Activated CD8-positive, alpha-beta memory T cell treated with anti-CD3 and anti-CD28 coated beads for 48 hours (primary cell): Measurements from ENCODE around the gene INO80.
"Not testable (repeated sequence)": the region's sequence is repeated elsewhere in the genome, so short reads cannot be mapped to it uniquely, and the experiment has no call there.

Source experiments
- DNase-seq, 3 experiments: peaks; one replicate each; pipeline ENCODE4 v3.0.0-alpha.2; 2020; ENCODE audit warnings: low read depth in 2 of 3, low spot score in 2 of 3

INO80 gene

GRCh38 chr15:40968290-40969085 lies 147.6 kb downstream of the INO80 start:
- DNase-seq, result no peak

GRCh38 chr15:40964634-40965033 lies 151.4 kb downstream of the INO80 start:
- DNase-seq, result no peak

- no peak for DNase-seq
These were observed 152.1 kb downstream of the INO80 start for GRCh38 chr15:40964006-40964405.

- no peak for DNase-seq
These were observed 152.9 kb downstream of the INO80 start for GRCh38 chr15:40963201-40963600.

GRCh38 chr15:40962317-40962716 lies 153.8 kb downstream of the INO80 start:
- DNase-seq, result not testable (repeated sequence)

- DNase-seq, result not testable (repeated sequence)
These were observed 154.3 kb downstream of the INO80 start for GRCh38 chr15:40961740-40962139.

- no peak for DNase-seq
These were observed 155.2 kb downstream of the INO80 start for GRCh38 chr15:40960925-40961324.

- no peak for DNase-seq
These were observed 155.8 kb downstream of the INO80 start for GRCh38 chr15:40960151-40960885.

GRCh38 chr15:40959331-40960141 lies 156.5 kb downstream of the INO80 start:
- DNase-seq, result no peak

- no peak for DNase-seq
These were observed 157.4 kb downstream of the INO80 start for GRCh38 chr15:40958723-40959122.

- no peak for DNase-seq
These were observed 157.9 kb downstream of the INO80 start for GRCh38 chr15:40958146-40958545.

- no peak for DNase-seq
These were observed 158.5 kb downstream of the INO80 start for GRCh38 chr15:40957581-40958051.

- DNase-seq, result no peak
These were observed 159.0 kb downstream of the INO80 start for GRCh38 chr15:40957041-40957555.

GRCh38 chr15:40956541-40956982 lies 159.5 kb downstream of the INO80 start:
- DNase-seq, result no peak

GRCh38 chr15:40955930-40956540 lies 160.0 kb downstream of the INO80 start:
- DNase-seq, result no peak

GRCh38 chr15:40955141-40955903 lies 160.8 kb downstream of the INO80 start:
- no peak for DNase-seq

GRCh38 chr15:40954158-40954848 lies 161.8 kb downstream of the INO80 start:
- DNase-seq, result not testable (repeated sequence)

GRCh38 chr15:40953713-40954074 lies 162.4 kb downstream of the INO80 start:
- DNase-seq, result no peak

- peak; percentile 89 to 92 (median 91) for DNase-seq
These were observed 163.0 kb downstream of the INO80 start, which contains the start of gene CHAC1 for GRCh38 chr15:40952901-40953712. Gene CHAC1, plus strand, starts transcription at chr15:40953471. Its CDS starts 113 bp downstream, at chr15:40953584.
